CD14-positive monocyte (primary cell): ENCODE data around the gene ACBD4. TPM values are rescaled to one million over a fixed set of nuclear protein-coding genes. Genes with fewer than 3 reads are reported as not detected.

Experiments
- DNase-seq, 3 donors: peaks; one replicate each; pipeline ENCODE4 v3.0.0-alpha.2; 2011 to 2022
- H2AFZ ChIP-seq: 2 replicates; pipeline ENCODE4 v1.6.0; 2012; ENCODE audit warnings: mild to moderate bottlenecking, low read depth, low read length, inconsistent platforms; ENCODE audit not compliant: insufficient read depth, poor library complexity, severe bottlenecking
- H3K27ac ChIP-seq, 2 donors: 1 replicate in 1 of 2; 2 replicates in 1 of 2; pipeline ENCODE4 v1.5.1; 2012 to 2013; ENCODE audit warnings: low read length in 2 of 2, control low read depth in 1 of 2, inconsistent platforms in 1 of 2, low read depth in 1 of 2, mild to moderate bottlenecking in 1 of 2
- H3K27me3 ChIP-seq, 2 donors: one replicate each; pipeline versions ENCODE4 v1.6.0 to v1.6.1; 2011 to 2013; ENCODE audit warnings: low read length in 2 of 2; ENCODE audit not compliant: control insufficient read depth in 2 of 2, insufficient read depth in 2 of 2
- H3K36me3 ChIP-seq, 2 donors: replicated peaks in 1 of 2; 1 replicate in 1 of 2; 2 replicates in 1 of 2; pipeline versions ENCODE4 v1.5.1 to v1.6.1; 2012 to 2013; ENCODE audit warnings: low read length in 2 of 2, control low read depth in 1 of 2, inconsistent platforms in 1 of 2, mild to moderate bottlenecking in 1 of 2; ENCODE audit not compliant: insufficient read depth in 2 of 2, control insufficient read depth in 1 of 2
- H3K4me1 ChIP-seq, 2 donors: 1 replicate in 1 of 2; 2 replicates in 1 of 2; pipeline versions ENCODE4 v1.5.1 to v1.6.1; 2012 to 2013; ENCODE audit warnings: low read length in 2 of 2, control low read depth in 1 of 2, inconsistent platforms in 1 of 2, mild to moderate bottlenecking in 1 of 2, moderate library complexity in 1 of 2; ENCODE audit not compliant: insufficient read depth in 2 of 2, control insufficient read depth in 1 of 2
- H3K4me2 ChIP-seq: replicated peaks from 2 replicates; pipeline ENCODE3; 2012; ENCODE audit warnings: low read length, moderate library complexity, mild to moderate bottlenecking; ENCODE audit not compliant: poor library complexity, severe bottlenecking; ENCODE audit errors: extremely low read depth
- H3K4me3 ChIP-seq, 3 experiments: fragments of 200-600 bp in 1 of 3; sonication (generic) in 1 of 3; replicated peaks in 1 of 3; 1 replicate in 2 of 3; 2 replicates in 1 of 3; pipeline ENCODE4 v1.5.1; 2011 to 2013; ENCODE audit warnings: low read length in 3 of 3, mild to moderate bottlenecking in 3 of 3, control low read depth in 2 of 3, low read depth in 2 of 3, inconsistent platforms in 1 of 3, moderate library complexity in 1 of 3
- H3K79me2 ChIP-seq: 2 replicates; pipeline ENCODE4 v1.6.0; 2012; ENCODE audit warnings: mild to moderate bottlenecking, control low read depth, inconsistent platforms, low read length, moderate library complexity; ENCODE audit not compliant: insufficient read depth
- H3K9ac ChIP-seq: 2 replicates; pipeline ENCODE4 v1.6.0; 2017; ENCODE audit warnings: low read length, mild to moderate bottlenecking; ENCODE audit not compliant: insufficient read depth, poor library complexity, severe bottlenecking
- H3K9me3 ChIP-seq, 2 donors: replicated peaks in 1 of 2; 1 replicate in 1 of 2; 2 replicates in 1 of 2; pipeline versions ENCODE4 v1.5.1 to v1.6.1; 2012 to 2013; ENCODE audit warnings: low read length in 2 of 2, control low read depth in 1 of 2; ENCODE audit not compliant: control insufficient read depth in 1 of 2, insufficient read depth in 1 of 2
- H4K20me1 ChIP-seq: 2 replicates; pipeline ENCODE4 v1.6.0; 2012; ENCODE audit warnings: mild to moderate bottlenecking, low read length, control low read depth, moderate library complexity; ENCODE audit not compliant: insufficient read depth
- H3K27ac Mint-ChIP-seq, 7 donors: one replicate each; pipeline ENCODE4 v1.8.0; 2020; ENCODE audit warnings: mild to moderate bottlenecking in 7 of 7, mixed read lengths in 7 of 7, moderate library complexity in 6 of 7, inconsistent platforms in 2 of 7
- H3K27me3 Mint-ChIP-seq, 3 donors: one replicate each; pipeline ENCODE4 v1.8.0; 2021 to 2022; ENCODE audit warnings: low read depth in 3 of 3, mild to moderate bottlenecking in 3 of 3, mixed read lengths in 3 of 3, moderate library complexity in 3 of 3, inconsistent platforms in 1 of 3
- H3K36me3 Mint-ChIP-seq, 2 donors: one replicate each; pipeline ENCODE4 v1.8.0; 2020; ENCODE audit warnings: mixed read lengths in 2 of 2, inconsistent platforms in 1 of 2, mild to moderate bottlenecking in 1 of 2
- H3K4me1 Mint-ChIP-seq: one replicate; pipeline ENCODE4 v1.8.0; 2020; ENCODE audit warnings: mild to moderate bottlenecking, mixed read lengths
- H3K4me3 Mint-ChIP-seq, 2 donors: one replicate each; pipeline ENCODE4 v1.8.0; 2020; ENCODE audit warnings: mild to moderate bottlenecking in 2 of 2, mixed read lengths in 2 of 2, moderate library complexity in 1 of 2
- H3K9me3 Mint-ChIP-seq, 7 donors: one replicate each; pipeline ENCODE4 v1.8.0; 2020 to 2022; ENCODE audit warnings: mixed read lengths in 7 of 7, mild to moderate bottlenecking in 6 of 7, moderate library complexity in 6 of 7, inconsistent platforms in 2 of 7
- CTCF ChIP-seq: fragments of 200-600 bp; IDR thresholded peaks from one replicate; pipeline ENCODE4 v1.8.0; 2022; ENCODE audit warnings: antibody characterized with exemption, mild to moderate bottlenecking
- WGBS: methylation state at CpG from one replicate; pipeline ENCODE4 v1.1.5; 2013; ENCODE audit warnings: missing lambda C conversion rate; ENCODE audit not compliant: insufficient coverage; 5-methylcytosine and 5-hydroxymethylcytosine counted together
- intact Hi-C, 2 donors: fragments of 100-400 bp; cut with micrococcal nuclease; formaldehyde crosslinking; loops; one replicate each; pipeline versions ENCODE4 v1.15.0 to v1.15.1; 2023
- polyA plus RNA-seq, 3 donors: library from polyadenylated mRNA; depleted of rRNA in 1 of 3; unstranded in 2 of 3; stranded (reverse) in 1 of 3; fragments of 300-500 nt in 2 of 3; fragments of >200 nt in 1 of 3; fragmentation: Illumina TruSeq in 2 of 3; gene quantifications; 1 replicate in 2 of 3; 2 replicates in 1 of 3; pipeline ENCODE4 v1.2.3, GENCODE V29; 2012 to 2021

The ACBD4 gene
- polyA plus RNA-seq, 3 donors = 4.8 to 7.4 (median 6.2) TPM

DNA sequence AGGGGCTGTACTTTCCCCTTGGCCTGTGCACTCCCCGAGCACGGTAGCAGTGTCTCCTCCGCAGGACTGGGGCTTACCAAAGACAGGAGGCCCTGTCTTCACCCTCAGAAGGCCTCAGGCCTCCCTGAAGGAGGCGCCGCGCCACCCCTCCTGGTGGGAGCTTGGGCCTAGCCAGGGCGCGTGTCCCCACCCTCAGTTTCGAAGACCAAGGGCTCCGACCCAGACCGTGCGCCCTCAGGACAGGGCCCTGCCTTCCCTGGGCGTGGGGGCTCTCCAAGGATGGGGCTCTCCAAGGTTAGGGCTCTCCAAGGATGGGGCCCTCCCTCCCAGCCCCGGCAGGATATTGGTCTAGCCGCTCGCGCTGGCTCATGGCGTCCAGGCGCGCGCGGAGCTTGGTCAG, 14.9 kb upstream of the ACBD4 start:
- DNase-seq = no peak
- peaks cover 0 to 5% of the 10 kb centered on the region in 2 donors for H3K36me3 Mint-ChIP-seq
- no peak overlapping the region for H3K27ac ChIP-seq
- intact Hi-C loops = no loop called here
- H3K4me1 Mint-ChIP-seq = peaks cover 28% of the 10 kb centered on the region
- TF ChIP-seq CTCF = no peak
- H3K27ac Mint-ChIP-seq = no peak overlapping the region
- H3K27me3 Mint-ChIP-seq = peaks cover 17 to 33% (median 19%) of the 10 kb centered on the region in 3 donors
- H3K79me2 ChIP-seq = no peaks in the 10 kb centered on the region
- no peak overlapping the region for H3K4me3 ChIP-seq
- H3K9ac ChIP-seq = no peak overlapping the region
- H3K4me1 ChIP-seq = peaks cover 17 to 38% of the 10 kb centered on the region in 2 donors
- H2AFZ ChIP-seq = no peak overlapping the region
- no peak overlapping the region for H3K4me2 ChIP-seq
- H3K27me3 ChIP-seq = peaks cover 0 to 22% of the 10 kb centered on the region in 2 donors
- WGBS = 70% methylated on average over 22 of the region's 22 CpGs
- peaks cover 0 to 5% (median 0%) of the 10 kb centered on the region in 7 donors for H3K9me3 Mint-ChIP-seq
- H4K20me1 ChIP-seq = no peaks in the 10 kb centered on the region
- no peaks in the 10 kb centered on the region for H3K36me3 ChIP-seq
- peak overlapping the region in 1 of 2 donors; percentile 15 for H3K4me3 Mint-ChIP-seq
- H3K9me3 ChIP-seq = no peaks in the 10 kb centered on the region

GRCh38 chr17:45121055-45121454, 14.4 kb upstream of the ACBD4 start:
- no peak overlapping the region for H3K4me3 ChIP-seq
- no peak for DNase-seq
- H3K27me3 Mint-ChIP-seq = peaks cover 17 to 33% (median 19%) of the 10 kb centered on the region in 3 donors
- H3K9ac ChIP-seq = no peak overlapping the region
- H3K9me3 ChIP-seq = no peaks in the 10 kb centered on the region
- intact Hi-C loops = no loop called here
- no peak overlapping the region for H3K4me2 ChIP-seq
- H3K36me3 Mint-ChIP-seq = peaks cover 0 to 5% of the 10 kb centered on the region in 2 donors
- H3K9me3 Mint-ChIP-seq = peaks cover 0 to 5% (median 0%) of the 10 kb centered on the region in 7 donors
- no peak overlapping the region for H2AFZ ChIP-seq
- peak overlapping the region in 1 of 2 donors; percentile 67 for H3K4me3 Mint-ChIP-seq
- H3K4me1 ChIP-seq = peaks cover 17 to 38% of the 10 kb centered on the region in 2 donors
- 16% methylated on average over 45 of the region's 45 CpGs for WGBS
- no peak for TF ChIP-seq CTCF
- H3K36me3 ChIP-seq = no peaks in the 10 kb centered on the region
- no peak overlapping the region for H3K27ac ChIP-seq
- no peak overlapping the region for H3K27ac Mint-ChIP-seq
- no peaks in the 10 kb centered on the region for H4K20me1 ChIP-seq
- H3K27me3 ChIP-seq = peaks cover 0 to 22% of the 10 kb centered on the region in 2 donors
- no peaks in the 10 kb centered on the region for H3K79me2 ChIP-seq
- H3K4me1 Mint-ChIP-seq = peaks cover 30% of the 10 kb centered on the region
